ENCODE measurements around the gene RNF213. TPM values are rescaled to one million over a fixed set of nuclear protein-coding genes. Genes with fewer than 3 reads are reported as not detected.

RNF213 gene
- total RNA-seq, 1 donor from 2014 or later, result 120 TPM

GRCh38 chr17:80379348-80379747 is 118.7 kb downstream of the RNF213 start:
- H3K9me3 ChIP-seq (ENCODE audit: insufficient read depth, low read depth, low read length), result no peaks in the 10 kb centered on the region
- no peaks in the 10 kb centered on the region for H3K4me1 Mint-ChIP-seq (ENCODE audit: low read depth, unreplicated experiment)
- peaks cover 24% of the 10 kb centered on the region for H3K36me3 ChIP-seq (ENCODE audit: insufficient read depth, low read length)
- H4K20me1 ChIP-seq (ENCODE audit: insufficient read depth, low read length), result no peaks in the 10 kb centered on the region
- no peaks in the 10 kb centered on the region for H3K27me3 ChIP-seq (ENCODE audit: insufficient read depth, low read length)
- H3K79me2 ChIP-seq (ENCODE audit: insufficient read depth, low read length), result no peaks in the 10 kb centered on the region
- no peak overlapping the region for H3K4me3 ChIP-seq (ENCODE audit: insufficient read depth, low read depth, low read length)
- no peaks in the 10 kb centered on the region for H3K9me3 Mint-ChIP-seq (ENCODE audit: unreplicated experiment)
- H3K27me3 Mint-ChIP-seq (ENCODE audit: low read depth, unreplicated experiment), result no peaks in the 10 kb centered on the region
- H3K27ac Mint-ChIP-seq (ENCODE audit: unreplicated experiment), result no peak overlapping the region
- no peak overlapping the region for H2AFZ ChIP-seq (ENCODE audit: low read depth, low read length)
- no peak for DNase-seq (ENCODE audit: low read depth)
- H3K9ac ChIP-seq (ENCODE audit: low read length), result no peak overlapping the region
- no peak for TF ChIP-seq EZH2 (IDR thresholded peaks at IDR 0.05; ENCODE audit: insufficient read depth, low read length)
- TF ChIP-seq CTCF (IDR thresholded peaks at IDR 0.05; ENCODE audit: insufficient read depth, low read depth, low read length), result no peak
- H3K4me1 ChIP-seq (ENCODE audit: insufficient read depth, low read length), result no peaks in the 10 kb centered on the region
- H3K36me3 Mint-ChIP-seq (ENCODE audit: low read depth, unreplicated experiment), result peaks cover 34% of the 10 kb centered on the region
- H3K4me2 ChIP-seq (ENCODE audit: low read length), result no peak overlapping the region
- H3K4me3 Mint-ChIP-seq (ENCODE audit: unreplicated experiment), result no peak overlapping the region
- no peak overlapping the region for H3K27ac ChIP-seq (ENCODE audit: low read depth, low read length)
- FAIRE-seq, result no peak

GRCh38 chr17:80380068-80380467 is 119.4 kb downstream of the RNF213 start:
- TF ChIP-seq EZH2 (IDR thresholded peaks at IDR 0.05; ENCODE audit: insufficient read depth, low read length) (no peak), CTCF (IDR thresholded peaks at IDR 0.05; ENCODE audit: insufficient read depth, low read depth, low read length) (no peak)
- Histone ChIP-seq H3K27ac (ENCODE audit: low read depth, low read length) (no peak overlapping the region), H3K4me1 (ENCODE audit: insufficient read depth, low read length) (no peaks in the 10 kb centered on the region), H3K9me3 (ENCODE audit: insufficient read depth, low read depth, low read length) (no peaks in the 10 kb centered on the region), H3K36me3 (ENCODE audit: insufficient read depth, low read length) (peaks cover 23% of the 10 kb centered on the region), H3K9ac (ENCODE audit: low read length) (no peak overlapping the region), H3K27me3 (ENCODE audit: insufficient read depth, low read length) (no peaks in the 10 kb centered on the region), H3K79me2 (ENCODE audit: insufficient read depth, low read length) (no peaks in the 10 kb centered on the region), H3K4me2 (ENCODE audit: low read length) (no peak overlapping the region), H4K20me1 (ENCODE audit: insufficient read depth, low read length) (no peaks in the 10 kb centered on the region), H2AFZ (ENCODE audit: low read depth, low read length) (no peak overlapping the region), H3K4me3 (ENCODE audit: insufficient read depth, low read depth, low read length) (no peak overlapping the region)
- FAIRE-seq (no peak), DNase-seq (ENCODE audit: low read depth) (no peak)
- H3K36me3 Mint-ChIP-seq (ENCODE audit: low read depth, unreplicated experiment), result peaks cover 35% of the 10 kb centered on the region
- H3K4me3 Mint-ChIP-seq (ENCODE audit: unreplicated experiment), result no peak overlapping the region
- no peaks in the 10 kb centered on the region for H3K9me3 Mint-ChIP-seq (ENCODE audit: unreplicated experiment)
- no peaks in the 10 kb centered on the region for H3K27me3 Mint-ChIP-seq (ENCODE audit: low read depth, unreplicated experiment)
- no peaks in the 10 kb centered on the region for H3K4me1 Mint-ChIP-seq (ENCODE audit: low read depth, unreplicated experiment)
- H3K27ac Mint-ChIP-seq (ENCODE audit: unreplicated experiment), result no peak overlapping the region

GRCh38 chr17:80380555-80381002 is 119.9 kb downstream of the RNF213 start:
- Histone ChIP-seq H3K4me1 (ENCODE audit: insufficient read depth, low read length) (no peaks in the 10 kb centered on the region), H3K27ac (ENCODE audit: low read depth, low read length) (no peak overlapping the region), H3K4me2 (ENCODE audit: low read length) (no peak overlapping the region), H3K9ac (ENCODE audit: low read length) (no peak overlapping the region), H3K9me3 (ENCODE audit: insufficient read depth, low read depth, low read length) (no peaks in the 10 kb centered on the region), H3K27me3 (ENCODE audit: insufficient read depth, low read length) (no peaks in the 10 kb centered on the region), H3K79me2 (ENCODE audit: insufficient read depth, low read length) (no peaks in the 10 kb centered on the region), H3K4me3 (ENCODE audit: insufficient read depth, low read depth, low read length) (no peak overlapping the region), H3K36me3 (ENCODE audit: insufficient read depth, low read length) (peaks cover 25% of the 10 kb centered on the region), H4K20me1 (ENCODE audit: insufficient read depth, low read length) (no peaks in the 10 kb centered on the region), H2AFZ (ENCODE audit: low read depth, low read length) (no peak overlapping the region)
- Mint-ChIP-seq H3K27me3 (ENCODE audit: low read depth, unreplicated experiment) (no peaks in the 10 kb centered on the region), H3K4me3 (ENCODE audit: unreplicated experiment) (no peak overlapping the region), H3K27ac (ENCODE audit: unreplicated experiment) (no peak overlapping the region), H3K4me1 (ENCODE audit: low read depth, unreplicated experiment) (no peaks in the 10 kb centered on the region), H3K36me3 (ENCODE audit: low read depth, unreplicated experiment) (peaks cover 39% of the 10 kb centered on the region), H3K9me3 (ENCODE audit: unreplicated experiment) (no peaks in the 10 kb centered on the region)
- no peak for DNase-seq (ENCODE audit: low read depth)
- FAIRE-seq, result no peak
- no peak for TF ChIP-seq CTCF (IDR thresholded peaks at IDR 0.05; ENCODE audit: insufficient read depth, low read depth, low read length)
- no peak for TF ChIP-seq EZH2 (IDR thresholded peaks at IDR 0.05; ENCODE audit: insufficient read depth, low read length)
